ENCODE data around the gene SLC12A3.

The SLC12A3 gene

GRCh38 chr16:56961386-56961785 lies 96.4 kb downstream of the SLC12A3 start:
- H3K4me1 Mint-ChIP-seq (ENCODE audit: low read depth in 2 of 2): peaks cover 15 to 17% of the 10 kb centered on the region in 2 donors
- no peak overlapping the region for H3K4me3 Mint-ChIP-seq
- ATAC-seq (replicated peaks) (no peak), DNase-seq (no peak)
- H3K9me3 Mint-ChIP-seq: no peaks in the 10 kb centered on the region
- no peaks in the 10 kb centered on the region for H3K36me3 Mint-ChIP-seq (ENCODE audit: insufficient read depth)
- no peaks in the 10 kb centered on the region for H3K27me3 Mint-ChIP-seq
- H3K27ac Mint-ChIP-seq: no peak overlapping the region

GRCh38 chr16:56961851-56962281 lies 96.9 kb downstream of the SLC12A3 start, which contains the start of gene CETP:
TSS of gene CETP (plus strand) at chr16:56961950. CDS start at chr16:56961980, 30 bp downstream.
- no peaks in the 10 kb centered on the region for H3K27me3 Mint-ChIP-seq
- DNase-seq (no peak), ATAC-seq (replicated peaks) (no peak)
- H3K4me1 Mint-ChIP-seq (ENCODE audit: low read depth in 2 of 2): peaks cover 15 to 17% of the 10 kb centered on the region in 2 donors
- no peaks in the 10 kb centered on the region for H3K36me3 Mint-ChIP-seq (ENCODE audit: insufficient read depth)
- H3K9me3 Mint-ChIP-seq: no peaks in the 10 kb centered on the region
- no peak within 1 kb of the TSS for H3K27ac Mint-ChIP-seq
- H3K4me3 Mint-ChIP-seq: peak within 1 kb of the TSS in 1 of 2 donors; percentile 12

- no peak overlapping the region for H3K4me3 Mint-ChIP-seq
Measured at GRCh38 chr16:56964243-56965148, 99.5 kb downstream of the SLC12A3 start.

More at GRCh38 chr16:56964243-56965148, 99.5 kb downstream of the SLC12A3 start:
- no peak overlapping the region for H3K27ac Mint-ChIP-seq
- DNase-seq (peak; percentile 94 to 98 (median 96)), ATAC-seq (replicated peaks) (peak; percentile 96)
- H3K36me3 Mint-ChIP-seq (ENCODE audit: insufficient read depth): no peaks in the 10 kb centered on the region
- H3K4me1 Mint-ChIP-seq (ENCODE audit: low read depth in 2 of 2): peaks cover 15 to 17% of the 10 kb centered on the region in 2 donors
- no peaks in the 10 kb centered on the region for H3K9me3 Mint-ChIP-seq
- H3K27me3 Mint-ChIP-seq: no peaks in the 10 kb centered on the region
